Activated CD8-positive, alpha-beta T cell treated with anti-CD3 and anti-CD28 coated beads for 36 hours (primary cell): Measurements from ENCODE around the gene BIRC6. TPM values are rescaled to one million over a fixed set of nuclear protein-coding genes. Genes with fewer than 3 reads are reported as not detected.

Experiments used
- ATAC-seq: fragments of 200-7000 bp; cut with Tn5 transposase; one replicate; pipeline ENCODE4 v1.10.0; 2021; ENCODE audit warnings: mild to moderate bottlenecking, moderate library complexity
- CTCF ChIA-PET: fragments of 350-600 bp; sonication (Branson Sonifier 250); formaldehyde crosslinking; loops from one replicate; lab custom pipeline; 2021; ENCODE audit warnings: antibody characterized with exemption; lab: Charles Lee
- POLR2A ChIA-PET: fragments of 350-600 bp; sonication (Branson Sonifier 250); formaldehyde crosslinking; loops from one replicate; lab custom pipeline; 2021; ENCODE audit warnings: antibody characterized with exemption; lab: Charles Lee
- DNase-seq: peaks from one replicate; pipeline ENCODE4 v3.0.0-alpha.2; 2020
- H3K27ac Mint-ChIP-seq: one replicate; pipeline ENCODE4 v1.8.0; 2021; ENCODE audit warnings: mild to moderate bottlenecking, mixed read lengths
- H3K27me3 Mint-ChIP-seq: one replicate; pipeline ENCODE4 v1.8.0; 2021; ENCODE audit warnings: mixed read lengths
- H3K36me3 Mint-ChIP-seq: one replicate; pipeline ENCODE4 v1.8.0; 2021; ENCODE audit warnings: low read depth, mixed read lengths
- H3K4me1 Mint-ChIP-seq: one replicate; pipeline ENCODE4 v1.8.0; 2021; ENCODE audit warnings: low read depth, mixed read lengths
- H3K4me3 Mint-ChIP-seq: one replicate; pipeline ENCODE4 v1.8.0; 2021; ENCODE audit warnings: mild to moderate bottlenecking, moderate library complexity, mixed read lengths
- H3K9me3 Mint-ChIP-seq: one replicate; pipeline ENCODE4 v1.8.0; 2021; ENCODE audit warnings: mixed read lengths
- intact Hi-C: fragments of 100-400 bp; cut with micrococcal nuclease; formaldehyde crosslinking; loops from one replicate; pipeline ENCODE4 v1.10.0; 2022
- total RNA-seq, 2 experiments: library from RNA; stranded (reverse); gene quantifications; one replicate each; pipeline ENCODE4 v1.2.3, GENCODE V29; 2021
- TF ChIP-seq, protein P1 (sequence below): fragments of 200-600 bp; IDR thresholded peaks from one replicate; pipeline ENCODE4 v1.8.0; 2022; ENCODE audit warnings: antibody characterized with exemption, mild to moderate bottlenecking

BIRC6 gene
- total RNA-seq, 2 experiments from 2014 or later = 68.8 to 69.6 TPM

- Mint-ChIP-seq H3K4me3 (no peak overlapping the region), H3K27ac (no peak overlapping the region), H3K9me3 (no peaks in the 10 kb centered on the region), H3K4me1 (peaks cover 8% of the 10 kb centered on the region), H3K36me3 (peaks cover 2% of the 10 kb centered on the region), H3K27me3 (no peaks in the 10 kb centered on the region)
- ATAC-seq (no peak), DNase-seq (no peak)
- TF ChIP-seq, protein P1, sequence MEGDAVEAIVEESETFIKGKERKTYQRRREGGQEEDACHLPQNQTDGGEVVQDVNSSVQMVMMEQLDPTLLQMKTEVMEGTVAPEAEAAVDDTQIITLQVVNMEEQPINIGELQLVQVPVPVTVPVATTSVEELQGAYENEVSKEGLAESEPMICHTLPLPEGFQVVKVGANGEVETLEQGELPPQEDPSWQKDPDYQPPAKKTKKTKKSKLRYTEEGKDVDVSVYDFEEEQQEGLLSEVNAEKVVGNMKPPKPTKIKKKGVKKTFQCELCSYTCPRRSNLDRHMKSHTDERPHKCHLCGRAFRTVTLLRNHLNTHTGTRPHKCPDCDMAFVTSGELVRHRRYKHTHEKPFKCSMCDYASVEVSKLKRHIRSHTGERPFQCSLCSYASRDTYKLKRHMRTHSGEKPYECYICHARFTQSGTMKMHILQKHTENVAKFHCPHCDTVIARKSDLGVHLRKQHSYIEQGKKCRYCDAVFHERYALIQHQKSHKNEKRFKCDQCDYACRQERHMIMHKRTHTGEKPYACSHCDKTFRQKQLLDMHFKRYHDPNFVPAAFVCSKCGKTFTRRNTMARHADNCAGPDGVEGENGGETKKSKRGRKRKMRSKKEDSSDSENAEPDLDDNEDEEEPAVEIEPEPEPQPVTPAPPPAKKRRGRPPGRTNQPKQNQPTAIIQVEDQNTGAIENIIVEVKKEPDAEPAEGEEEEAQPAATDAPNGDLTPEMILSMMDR = no peak
- intact Hi-C loops = no loop called here
- CTCF ChIA-PET = interaction anchor here (1.6 kb wide), 1 partner anchor 20 kb away, joined by 3 read pairs; no protein-coding TSS in a partner anchor
- POLR2A ChIA-PET = no interaction called here
Measured at GRCh38 chr2:32623311-32623706, 266.5 kb downstream of the BIRC6 start.

- CTCF ChIA-PET = no interaction called here
- POLR2A ChIA-PET = no interaction called here
- Mint-ChIP-seq H3K4me3 (no peak overlapping the region), H3K27ac (no peak overlapping the region), H3K9me3 (no peaks in the 10 kb centered on the region), H3K4me1 (peaks cover 13% of the 10 kb centered on the region), H3K27me3 (no peaks in the 10 kb centered on the region), H3K36me3 (peaks cover 6% of the 10 kb centered on the region)
- intact Hi-C loops = no loop called here
- no peak for ATAC-seq
- TF ChIP-seq, protein P1 = no peak
- DNase-seq = no peak
Measured at GRCh38 chr2:32624812-32625211, 268.0 kb downstream of the BIRC6 start.

DNA sequence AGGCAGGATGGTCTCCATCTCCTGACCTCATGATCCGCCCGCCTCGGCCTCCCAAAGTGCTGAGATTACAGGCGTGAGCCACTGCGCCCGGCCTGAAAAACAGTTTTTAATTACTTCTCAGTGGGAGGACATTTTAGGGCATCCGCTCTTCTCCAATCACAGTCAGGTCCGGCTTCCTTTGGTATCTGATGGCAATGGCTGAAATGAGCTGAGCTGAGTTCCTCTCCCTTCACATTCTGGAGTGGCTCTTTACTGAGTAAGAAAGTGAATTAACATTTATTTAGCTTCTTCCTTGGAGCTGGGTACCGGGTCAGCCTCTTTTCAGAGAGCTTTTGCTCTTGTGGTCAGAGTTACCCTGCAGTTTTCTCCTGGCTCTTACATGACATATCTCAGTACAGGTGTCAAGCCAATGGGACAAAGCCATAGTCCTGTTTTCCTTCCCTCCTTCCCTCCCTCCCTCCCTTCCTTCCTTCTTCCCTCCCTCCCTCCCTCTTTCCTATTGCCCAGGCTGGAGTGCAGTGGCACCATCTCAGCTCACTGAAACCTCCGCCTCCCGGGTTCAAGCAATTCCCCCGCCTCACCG, 269.9 kb downstream of the BIRC6 start:
- H3K4me3 Mint-ChIP-seq = peak overlapping the region; percentile 95
- H3K36me3 Mint-ChIP-seq = peaks cover 16% of the 10 kb centered on the region
- H3K9me3 Mint-ChIP-seq = no peaks in the 10 kb centered on the region
- CTCF ChIA-PET = interaction anchor here (1.8 kb wide), 1 partner anchor 23 kb away, joined by 4 read pairs; no protein-coding TSS in a partner anchor
- ATAC-seq (no peak), DNase-seq (no peak)
- intact Hi-C loops = no loop called here
- no peaks in the 10 kb centered on the region for H3K27me3 Mint-ChIP-seq
- H3K4me1 Mint-ChIP-seq = peaks cover 18% of the 10 kb centered on the region
- POLR2A ChIA-PET = interaction anchor here (0.6 kb wide), 1 partner anchor 35 kb away, joined by 3 read pairs; no protein-coding TSS in a partner anchor
- TF ChIP-seq, protein P1 = no peak
- H3K27ac Mint-ChIP-seq = no peak overlapping the region

DNA sequence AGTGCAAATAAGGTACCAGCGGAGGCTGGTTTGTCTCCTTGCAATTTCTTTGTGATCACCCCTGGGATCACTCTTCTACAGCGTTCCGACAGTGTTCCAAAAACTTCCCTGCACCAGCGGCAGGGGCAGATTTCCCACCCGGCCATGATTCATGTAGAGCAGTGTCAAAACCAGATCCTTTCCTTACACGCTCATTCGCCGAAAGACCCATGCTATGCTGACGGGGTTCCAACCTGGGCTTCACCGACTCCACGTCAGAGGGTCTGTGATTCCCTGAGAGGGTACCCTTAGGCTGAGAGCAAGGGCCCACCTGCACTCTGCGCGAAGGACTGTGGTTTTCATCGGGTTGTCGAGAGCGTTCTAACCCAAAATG, 270.6 kb downstream of the BIRC6 start:
- peak; percentile 48 for ATAC-seq
- intact Hi-C loops = no loop called here
- peak overlapping the region; percentile 95 for H3K4me3 Mint-ChIP-seq
- DNase-seq = peak; percentile 57
- H3K27me3 Mint-ChIP-seq = no peaks in the 10 kb centered on the region
- no peaks in the 10 kb centered on the region for H3K9me3 Mint-ChIP-seq
- ChIA-PET CTCF (interaction anchor here (1.8 kb wide), 1 partner anchor 24 kb away, joined by 4 read pairs; no protein-coding TSS in a partner anchor), POLR2A (interaction anchor here (0.6 to 1.0 kb wide), 3 partner anchors 19 to 36 kb away, joined by 3 read pairs; no protein-coding TSS in a partner anchor)
- H3K4me1 Mint-ChIP-seq = peaks cover 22% of the 10 kb centered on the region
- TF ChIP-seq, protein P1 = no peak
- peak overlapping the region; percentile 96 for H3K27ac Mint-ChIP-seq
- peaks cover 20% of the 10 kb centered on the region for H3K36me3 Mint-ChIP-seq
